GM23248 (cell line): ENCODE data around the gene SLC15A5.

Source experiments
- EZH2 ChIP-seq: fragments of 200-600 bp; sonication (generic); IDR thresholded peaks from 2 replicates; pipeline ENCODE4 v1.6.1; 2018; ENCODE audit warnings: antibody characterized with exemption, mild to moderate bottlenecking; ENCODE audit not compliant: insufficient read depth, poor library complexity, severe bottlenecking
- EZH2phosphoT487 ChIP-seq: fragments of 200-600 bp; sonication (generic); IDR thresholded peaks from 2 replicates; pipeline ENCODE4 v1.6.1; 2018; ENCODE audit warnings: antibody characterized with exemption, moderate library complexity, mild to moderate bottlenecking, low read depth; ENCODE audit not compliant: insufficient read depth

DNA sequence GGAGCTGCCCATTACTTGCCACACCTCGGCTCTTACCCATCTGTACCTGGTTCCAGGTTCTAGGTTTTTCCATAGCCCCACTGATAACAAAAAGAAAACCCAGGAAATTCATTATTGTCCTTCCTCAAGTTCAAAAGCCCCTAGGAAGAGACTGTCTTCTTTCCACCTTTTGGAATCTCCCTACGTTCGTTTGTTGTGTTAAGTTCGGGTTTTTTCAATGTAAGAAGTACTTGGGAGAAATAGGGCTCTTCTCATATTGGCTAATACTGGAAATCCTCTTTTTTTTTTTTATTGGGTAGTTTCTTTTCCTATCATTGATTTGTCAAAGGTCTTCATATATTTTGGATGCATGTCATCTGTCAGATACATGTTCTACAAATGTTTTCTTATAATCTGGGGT is 17.3 kb downstream of the SLC15A5 start:
- TF ChIP-seq EZH2phosphoT487 (no peak), EZH2 (no peak)
